ENCODE measurements around the gene PACS2.

DNA sequence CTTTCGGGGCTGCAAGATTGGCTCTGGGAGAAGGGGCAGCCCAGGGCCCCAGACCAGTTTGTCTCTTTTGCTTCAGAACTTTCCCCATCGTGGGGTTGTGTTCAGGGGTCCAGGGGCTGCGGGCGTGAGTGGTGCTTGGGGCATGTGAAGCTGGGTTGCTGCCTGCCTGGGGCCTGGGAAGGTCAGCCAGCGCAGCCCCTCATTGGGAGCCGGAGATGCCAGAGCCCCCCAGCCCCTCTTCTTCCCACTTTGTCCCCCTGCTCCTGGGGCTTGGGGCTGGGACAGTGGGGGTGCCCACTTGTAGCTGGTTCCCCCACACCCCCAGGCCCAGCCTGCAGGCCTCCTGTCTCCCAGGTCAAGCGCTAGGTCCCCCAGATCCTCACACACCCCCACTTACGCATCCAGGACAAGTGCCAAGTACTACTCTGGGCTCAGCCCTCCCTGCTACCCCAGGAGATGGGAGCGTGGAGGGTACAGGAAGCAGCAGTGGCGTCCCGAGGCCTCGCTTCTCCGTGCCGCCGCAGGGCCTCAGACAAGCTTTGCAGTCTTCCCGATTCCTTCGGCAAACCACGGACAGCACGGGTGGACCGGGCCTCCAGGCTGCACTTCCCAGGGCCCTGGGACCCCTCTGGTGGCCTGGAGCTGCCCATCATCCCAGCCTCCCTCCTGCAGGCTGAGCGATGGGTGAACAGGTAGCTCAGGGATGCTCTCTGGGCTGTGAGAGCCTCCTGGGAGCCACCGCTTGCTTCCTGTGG lies 41.5 kb downstream of the PACS2 start:
- no peak for TF ChIP-seq PPARA (CRISPR knock-in tag; IDR thresholded peaks at IDR 0.05; ENCODE audit: borderline replicate concordance)
- TF ChIP-seq ARNTL (CRISPR knock-in tag; IDR thresholded peaks at IDR 0.05; ENCODE audit: borderline replicate concordance, low read depth) = no peak
- TF ChIP-seq ZFP3 (CRISPR knock-in tag; IDR thresholded peaks at IDR 0.05) = no peak
- TF ChIP-seq, protein P1, sequence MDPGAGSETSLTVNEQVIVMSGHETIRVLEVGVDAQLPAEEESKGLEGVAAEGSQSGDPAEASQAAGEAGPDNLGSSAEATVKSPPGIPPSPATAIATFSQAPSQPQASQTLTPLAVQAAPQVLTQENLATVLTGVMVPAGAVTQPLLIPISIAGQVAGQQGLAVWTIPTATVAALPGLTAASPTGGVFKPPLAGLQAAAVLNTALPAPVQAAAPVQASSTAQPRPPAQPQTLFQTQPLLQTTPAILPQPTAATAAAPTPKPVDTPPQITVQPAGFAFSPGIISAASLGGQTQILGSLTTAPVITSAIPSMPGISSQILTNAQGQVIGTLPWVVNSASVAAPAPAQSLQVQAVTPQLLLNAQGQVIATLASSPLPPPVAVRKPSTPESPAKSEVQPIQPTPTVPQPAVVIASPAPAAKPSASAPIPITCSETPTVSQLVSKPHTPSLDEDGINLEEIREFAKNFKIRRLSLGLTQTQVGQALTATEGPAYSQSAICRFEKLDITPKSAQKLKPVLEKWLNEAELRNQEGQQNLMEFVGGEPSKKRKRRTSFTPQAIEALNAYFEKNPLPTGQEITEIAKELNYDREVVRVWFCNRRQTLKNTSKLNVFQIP (CRISPR knock-in tag; IDR thresholded peaks at IDR 0.05; ENCODE audit: borderline replicate concordance, low read depth) = no peak
- TF ChIP-seq, protein P2, sequence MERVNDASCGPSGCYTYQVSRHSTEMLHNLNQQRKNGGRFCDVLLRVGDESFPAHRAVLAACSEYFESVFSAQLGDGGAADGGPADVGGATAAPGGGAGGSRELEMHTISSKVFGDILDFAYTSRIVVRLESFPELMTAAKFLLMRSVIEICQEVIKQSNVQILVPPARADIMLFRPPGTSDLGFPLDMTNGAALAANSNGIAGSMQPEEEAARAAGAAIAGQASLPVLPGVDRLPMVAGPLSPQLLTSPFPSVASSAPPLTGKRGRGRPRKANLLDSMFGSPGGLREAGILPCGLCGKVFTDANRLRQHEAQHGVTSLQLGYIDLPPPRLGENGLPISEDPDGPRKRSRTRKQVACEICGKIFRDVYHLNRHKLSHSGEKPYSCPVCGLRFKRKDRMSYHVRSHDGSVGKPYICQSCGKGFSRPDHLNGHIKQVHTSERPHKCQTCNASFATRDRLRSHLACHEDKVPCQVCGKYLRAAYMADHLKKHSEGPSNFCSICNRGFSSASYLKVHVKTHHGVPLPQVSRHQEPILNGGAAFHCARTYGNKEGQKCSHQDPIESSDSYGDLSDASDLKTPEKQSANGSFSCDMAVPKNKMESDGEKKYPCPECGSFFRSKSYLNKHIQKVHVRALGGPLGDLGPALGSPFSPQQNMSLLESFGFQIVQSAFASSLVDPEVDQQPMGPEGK (CRISPR knock-in tag; IDR thresholded peaks at IDR 0.05; ENCODE audit: borderline replicate concordance) = no peak
- TF ChIP-seq, protein P3, sequence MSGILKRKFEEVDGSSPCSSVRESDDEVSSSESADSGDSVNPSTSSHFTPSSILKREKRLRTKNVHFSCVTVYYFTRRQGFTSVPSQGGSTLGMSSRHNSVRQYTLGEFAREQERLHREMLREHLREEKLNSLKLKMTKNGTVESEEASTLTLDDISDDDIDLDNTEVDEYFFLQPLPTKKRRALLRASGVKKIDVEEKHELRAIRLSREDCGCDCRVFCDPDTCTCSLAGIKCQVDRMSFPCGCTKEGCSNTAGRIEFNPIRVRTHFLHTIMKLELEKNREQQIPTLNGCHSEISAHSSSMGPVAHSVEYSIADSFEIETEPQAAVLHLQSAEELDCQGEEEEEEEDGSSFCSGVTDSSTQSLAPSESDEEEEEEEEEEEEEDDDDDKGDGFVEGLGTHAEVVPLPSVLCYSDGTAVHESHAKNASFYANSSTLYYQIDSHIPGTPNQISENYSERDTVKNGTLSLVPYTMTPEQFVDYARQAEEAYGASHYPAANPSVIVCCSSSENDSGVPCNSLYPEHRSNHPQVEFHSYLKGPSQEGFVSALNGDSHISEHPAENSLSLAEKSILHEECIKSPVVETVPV (CRISPR knock-in tag; IDR thresholded peaks at IDR 0.05) = no peak
